Heart right ventricle (tissue), 16 donors: ENCODE data around the gene PTGIR. TPM values are rescaled to one million over a fixed set of nuclear protein-coding genes. Genes with fewer than 3 reads are reported as not detected.
"Not testable (repeated sequence)": the region's sequence is repeated elsewhere in the genome, so short reads cannot be mapped to it uniquely, and the experiment has no call there.

Experiments
- ATAC-seq, 8 donors: fragments of 200-7000 bp; cut with Tn5 transposase; one replicate each; pipeline ENCODE4 v1.9.1; 2020; ENCODE audit warnings: mild to moderate bottlenecking in 8 of 8, moderate library complexity in 8 of 8, moderate number of reproducible peaks in 1 of 8
- DNase-seq, 2 donors: peaks; one replicate each; pipeline ENCODE4 v3.0.0-alpha.2; 2020
- H3K27ac ChIP-seq, 10 donors: fragments of 200-600 bp; sonication (generic) in 2 of 10; one replicate each; pipeline versions ENCODE4 v1.5.0 to v1.8.0; 2020 to 2022; ENCODE audit warnings: mild to moderate bottlenecking in 3 of 10
- H3K27me3 ChIP-seq, 7 donors: fragments of 200-600 bp; one replicate each; pipeline ENCODE4 v1.8.0; 2021 to 2022; ENCODE audit warnings: mild to moderate bottlenecking in 2 of 7
- H3K36me3 ChIP-seq, 9 donors: fragments of 200-600 bp; sonication (generic) in 1 of 9; one replicate each; pipeline versions ENCODE4 v1.5.0 to v1.8.0; 2020 to 2022; ENCODE audit warnings: mild to moderate bottlenecking in 2 of 9
- H3K4me1 ChIP-seq, 9 donors: fragments of 200-600 bp; sonication (generic) in 1 of 9; one replicate each; pipeline versions ENCODE4 v1.5.0 to v1.8.0; 2020 to 2022; ENCODE audit warnings: mild to moderate bottlenecking in 4 of 9
- H3K4me3 ChIP-seq, 10 donors: fragments of 200-600 bp; sonication (generic) in 2 of 10; one replicate each; pipeline versions ENCODE4 v1.5.0 to v1.8.0; 2020 to 2022; ENCODE audit warnings: mild to moderate bottlenecking in 7 of 10, moderate library complexity in 2 of 10
- H3K9me3 ChIP-seq, 11 donors: fragments of 200-600 bp in 10 of 11; sonication (generic) in 2 of 11; one replicate each; pipeline versions ENCODE4 v1.5.0 to v1.8.0; 2013 to 2022; ENCODE audit warnings: mild to moderate bottlenecking in 2 of 11, control low read depth in 1 of 11, moderate library complexity in 1 of 11
- WGBS, 2 donors: extraction: QIAGEN DNeasy Blood & Tissue Kit; methylation state at CpG; one replicate each; pipeline ENCODE4 v1.1.7; 2013; ENCODE audit warnings: inconsistent platforms in 1 of 2; 5-methylcytosine and 5-hydroxymethylcytosine counted together
- intact Hi-C, 10 donors: fragments of 100-400 bp; cut with DNase I; formaldehyde crosslinking; loops; one replicate each; pipeline versions ENCODE4 v1.11.1 to v1.14.2; 2022
- polyA plus RNA-seq, 2 donors: library from polyadenylated mRNA; stranded (reverse); fragments of 200-250 nt; gene quantifications; one replicate each; pipeline ENCODE4 v1.2.3, GENCODE V29; 2013
- total RNA-seq, 10 donors: library from RNA; stranded (reverse); fragmentation: NEBNext Ultra II Directional in 3 of 10; extraction: Animal tissue kit (Norgen Biotek cat#: 25700) in 3 of 10; gene quantifications; one replicate each; pipeline versions ENCODE4 v1.2.1 to v1.2.4, GENCODE V29; 2021 to 2023
- TF ChIP-seq, protein P1 (sequence below), 9 donors: fragments of 200-600 bp; sonication (generic) in 2 of 9; IDR thresholded peaks; one replicate each; pipeline versions ENCODE4 v1.5.0 to v1.8.0; 2021 to 2022; ENCODE audit warnings: antibody characterized with exemption in 9 of 9, mild to moderate bottlenecking in 5 of 9, moderate library complexity in 1 of 9
- donor health status: Arrhythmogenic right ventricular cardiomyopathy.
- donor health status: ischemic (EF 13 %, LVEDD 7.1; RV severe dilation, severe dysfunction).
- donor health status: healthy with polysubstance abuse.
- donor health status: DM: no; HTN: yes; CAD: no.
- donor health status: DM: no; HTN: no; CAD: no.
- donor health status: ischemic (EF 25% LVEDD 6.9; RV normal size, moderate dysfunction).
- donor health status: ischemic (EF 25% LVEDD 5.7; RV mildly dilated, moderate dysfunction).
- donor health status: healthy.
- donor health status: DM: yes; HTN: yes; CAD: no.
- donor health status: Ischemic cardiomyopathy.
- donor health status: ischemic (EF 35%, LVEDD 5.7; RV mildly dilated, moderate dysfunction).
- donor health status: nonischemic (EF 11% LVEDD 7.7; RV severe dilation, severe dysfunction).
- donor health status: DM: yes; HTN: yes; CAD: no.
- donor health status: PGD.
- donor health status: ischemic (EF 29% LVEDD 5.4; RV normal size, mild dysfunction).
- donor health status: nonischemic (EF 23%, LVEDD 6.1; RV moderate dilation, normal function).

Gene PTGIR
- total and polyA plus RNA-seq, 12 donors: 1.4 to 13.7 (median 3.4) TPM

DNA sequence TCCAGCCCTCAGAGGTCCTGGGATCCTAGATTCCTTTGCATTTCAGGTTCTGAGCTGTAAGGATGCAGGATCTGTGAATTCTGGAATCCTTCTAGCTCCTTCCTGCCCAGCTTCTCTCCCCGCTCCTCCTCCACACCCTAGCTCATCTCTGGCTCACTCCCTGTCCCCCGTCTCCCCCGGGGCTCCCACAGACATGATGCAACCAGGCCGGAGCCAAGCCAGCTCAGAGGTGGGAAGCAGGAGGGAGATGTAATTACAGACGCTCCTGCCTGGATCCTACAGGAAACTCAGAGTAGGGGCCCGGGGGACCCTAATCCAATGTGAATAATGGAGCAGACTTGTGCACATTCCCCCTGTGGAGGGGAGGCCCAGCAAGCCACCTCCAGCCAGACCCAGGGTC is 6.6 kb upstream of the PTGIR start:
- Histone ChIP-seq H3K4me3 (no peak overlapping the region), H3K4me1 (peaks cover 0 to 59% (median 25%) of the 10 kb centered on the region in 9 donors), H3K27me3 (peaks cover 0 to 41% (median 4%) of the 10 kb centered on the region in 7 donors), H3K9me3 (no peaks in the 10 kb centered on the region), H3K36me3 (no peaks in the 10 kb centered on the region), H3K27ac (peak overlapping the region in 3 of 10 donors; percentile 29 to 36 (median 35))
- DNase-seq: peak in 1 of 2 donors; percentile 48
- WGBS, 2 donors: 41 to 56% methylated on average over 6 of the region's 6 CpGs
- intact Hi-C loops: no loop called here
- TF ChIP-seq, protein P1, sequence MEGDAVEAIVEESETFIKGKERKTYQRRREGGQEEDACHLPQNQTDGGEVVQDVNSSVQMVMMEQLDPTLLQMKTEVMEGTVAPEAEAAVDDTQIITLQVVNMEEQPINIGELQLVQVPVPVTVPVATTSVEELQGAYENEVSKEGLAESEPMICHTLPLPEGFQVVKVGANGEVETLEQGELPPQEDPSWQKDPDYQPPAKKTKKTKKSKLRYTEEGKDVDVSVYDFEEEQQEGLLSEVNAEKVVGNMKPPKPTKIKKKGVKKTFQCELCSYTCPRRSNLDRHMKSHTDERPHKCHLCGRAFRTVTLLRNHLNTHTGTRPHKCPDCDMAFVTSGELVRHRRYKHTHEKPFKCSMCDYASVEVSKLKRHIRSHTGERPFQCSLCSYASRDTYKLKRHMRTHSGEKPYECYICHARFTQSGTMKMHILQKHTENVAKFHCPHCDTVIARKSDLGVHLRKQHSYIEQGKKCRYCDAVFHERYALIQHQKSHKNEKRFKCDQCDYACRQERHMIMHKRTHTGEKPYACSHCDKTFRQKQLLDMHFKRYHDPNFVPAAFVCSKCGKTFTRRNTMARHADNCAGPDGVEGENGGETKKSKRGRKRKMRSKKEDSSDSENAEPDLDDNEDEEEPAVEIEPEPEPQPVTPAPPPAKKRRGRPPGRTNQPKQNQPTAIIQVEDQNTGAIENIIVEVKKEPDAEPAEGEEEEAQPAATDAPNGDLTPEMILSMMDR (IDR thresholded peaks at IDR 0.05): no peak
- ATAC-seq: no peak

DNA sequence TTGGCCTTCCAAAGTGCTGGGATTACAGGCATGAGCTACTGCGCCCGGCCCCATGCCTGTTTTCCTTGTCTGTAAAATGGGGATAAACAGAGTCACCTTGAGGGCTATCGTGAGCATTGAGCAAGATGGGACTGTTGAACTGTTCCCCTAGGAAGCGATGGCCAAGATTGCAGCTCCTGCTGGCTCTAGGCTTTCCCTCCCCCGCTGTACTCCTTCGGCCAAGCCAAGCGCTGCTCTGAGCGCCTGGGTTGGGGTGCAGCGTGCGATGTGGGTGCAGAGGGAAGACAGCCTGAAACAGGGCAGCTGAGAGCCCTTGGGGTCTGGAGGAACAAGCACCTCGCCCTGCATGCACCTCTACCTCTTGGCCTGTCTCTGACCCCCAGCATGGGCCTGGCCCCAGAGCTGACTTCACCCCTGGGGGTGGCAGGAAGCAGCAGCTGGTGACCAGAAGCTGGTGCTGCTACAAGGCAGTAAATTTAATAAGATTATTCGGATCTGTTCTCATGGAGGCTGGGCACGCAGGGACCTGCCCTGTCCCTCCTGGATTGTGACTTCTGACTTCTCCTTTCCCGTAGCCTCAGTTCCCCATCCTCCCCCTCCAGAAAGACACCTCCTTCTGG is 5.8 kb upstream of the PTGIR start:
- Histone ChIP-seq H3K4me3 (no peak overlapping the region), H3K27ac (peak overlapping the region in 2 of 10 donors; percentile 35 to 36), H3K9me3 (no peaks in the 10 kb centered on the region), H3K36me3 (no peaks in the 10 kb centered on the region), H3K4me1 (peaks cover 0 to 61% (median 29%) of the 10 kb centered on the region in 9 donors), H3K27me3 (peaks cover 0 to 33% (median 4%) of the 10 kb centered on the region in 7 donors)
- DNase-seq (no peak), ATAC-seq (peak in 2 of 8 donors; percentile 8 to 34)
- intact Hi-C loops: no loop called here
- TF ChIP-seq, protein P1 (IDR thresholded peaks at IDR 0.05): no peak
- 78 to 85% methylated on average over 14 of the region's 14 CpGs for WGBS, 2 donors

DNA sequence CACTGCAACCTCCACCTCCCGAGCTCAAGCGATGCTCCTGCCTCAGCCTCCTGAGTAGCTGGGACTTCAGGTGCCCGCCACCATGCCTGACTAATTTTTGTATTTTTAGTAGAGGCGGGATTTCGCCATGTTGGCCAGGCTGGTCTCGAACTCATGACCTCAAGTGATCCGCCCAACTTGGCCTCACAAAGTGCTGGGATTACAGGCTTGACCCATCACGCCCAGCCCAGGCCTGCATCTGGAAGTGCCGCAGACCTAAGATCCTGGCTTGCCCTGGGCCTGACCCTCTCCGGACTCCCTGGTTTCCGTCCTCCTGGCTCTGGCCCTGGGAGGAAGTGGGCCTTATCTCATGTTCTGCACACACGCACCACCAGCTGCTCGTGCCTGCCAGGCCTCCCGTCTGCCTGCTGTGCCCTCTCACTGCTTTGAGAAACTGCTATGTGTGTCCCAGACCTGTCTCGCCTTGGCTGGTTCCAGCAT is 4.7 kb upstream of the PTGIR start:
- no peaks in the 10 kb centered on the region for H3K9me3 ChIP-seq
- no peak for DNase-seq
- peaks cover 0 to 24% (median 0%) of the 10 kb centered on the region in 7 donors for H3K27me3 ChIP-seq
- TF ChIP-seq, protein P1 (IDR thresholded peaks at IDR 0.05): no peak
- peak in 5 of 8 donors; percentile 13 to 53 (median 20) for ATAC-seq
- WGBS, 2 donors: 59 to 62% methylated on average over 15 of the region's 15 CpGs
- intact Hi-C loops: no loop called here
- peaks cover 5 to 65% (median 34%) of the 10 kb centered on the region in 9 donors for H3K4me1 ChIP-seq
- H3K36me3 ChIP-seq: no peaks in the 10 kb centered on the region
- H3K4me3 ChIP-seq: no peak overlapping the region
- peak overlapping the region in 8 of 10 donors; percentile 17 to 71 (median 38) for H3K27ac ChIP-seq

DNA sequence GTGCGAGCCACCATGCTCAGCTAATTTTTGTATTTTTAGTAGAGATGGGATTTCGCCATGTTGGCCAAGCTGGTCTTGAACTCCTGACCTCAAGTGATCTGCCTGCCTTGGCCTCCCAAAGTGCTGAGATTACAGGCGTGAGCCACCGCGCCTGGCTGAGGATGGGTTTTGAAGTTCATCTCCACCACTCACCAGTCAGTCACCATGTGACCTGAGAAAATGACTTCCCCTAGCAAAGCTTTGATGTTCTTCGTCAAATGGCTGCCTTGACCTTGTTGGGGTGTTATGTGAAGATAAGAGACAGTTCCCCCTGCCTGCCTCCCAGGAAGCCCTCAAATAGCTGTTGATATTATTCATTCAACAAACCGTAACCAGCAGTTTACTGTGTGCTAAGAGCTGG is 4.1 kb upstream of the PTGIR start:
- Histone ChIP-seq H3K27me3 (peaks cover 0 to 20% (median 0%) of the 10 kb centered on the region in 7 donors), H3K27ac (peak overlapping the region in 1 of 10 donors; percentile 60), H3K4me1 (peaks cover 5 to 66% (median 36%) of the 10 kb centered on the region in 9 donors)
- H3K36me3 ChIP-seq, intact Hi-C loops, H3K9me3 ChIP-seq, DNase-seq, ATAC-seq, H3K4me3 ChIP-seq: not testable (repeated sequence)
- 91 to 92% methylated on average over 7 of the region's 7 CpGs for WGBS, 2 donors

DNA sequence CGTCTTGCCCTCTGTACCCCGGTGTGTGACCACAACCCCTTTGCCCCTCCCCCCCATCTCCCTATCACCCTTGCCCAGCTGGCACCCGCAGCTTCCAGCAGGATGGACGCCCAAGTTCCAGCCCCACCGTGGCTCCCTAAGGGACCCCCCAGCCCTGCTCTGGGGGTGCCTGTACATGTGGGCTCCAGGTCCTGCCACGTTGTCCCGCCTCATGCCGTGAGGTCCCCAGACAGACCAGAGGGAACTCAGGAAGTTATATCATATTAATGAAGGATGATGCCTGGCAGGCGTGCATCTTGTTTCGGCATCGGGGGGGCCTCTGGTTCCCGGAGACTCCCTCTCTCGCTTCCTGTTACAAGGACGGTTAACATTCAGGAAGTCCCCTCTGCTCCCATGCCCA is 1.6 kb upstream of the PTGIR start:
- DNase-seq: no peak
- H3K4me3 ChIP-seq: no peak overlapping the region
- H3K9me3 ChIP-seq: no peaks in the 10 kb centered on the region
- H3K36me3 ChIP-seq: no peaks in the 10 kb centered on the region
- peaks cover 10 to 73% (median 44%) of the 10 kb centered on the region in 9 donors for H3K4me1 ChIP-seq
- intact Hi-C loops: no loop called here
- WGBS, 2 donors: 47 to 56% methylated on average over 14 of the region's 14 CpGs
- peaks cover 0 to 4% (median 0%) of the 10 kb centered on the region in 7 donors for H3K27me3 ChIP-seq
- H3K27ac ChIP-seq: peak overlapping the region in 9 of 10 donors; percentile 52 to 88 (median 76)
- no peak for ATAC-seq
- TF ChIP-seq, protein P1 (IDR thresholded peaks at IDR 0.05): no peak
